Measurements from ENCODE around the gene OR5K3.
"Not testable (repeated sequence)": the region's sequence is repeated elsewhere in the genome, so short reads cannot be mapped to it uniquely, and the experiment has no call there.

The OR5K3 gene

GRCh38 chr3:98390366-98390765 is at the start of gene OR5K3:
OR5K3 (plus strand) TSS chr3:98390666; CDS start chr3:98390666, 0 bp downstream.
- no peak for FAIRE-seq

- no peak for FAIRE-seq
Measured at GRCh38 chr3:98341758-98342157, 48.7 kb upstream of the OR5K3 start.

- no peak for FAIRE-seq
Measured at GRCh38 chr3:98343647-98344507, 46.6 kb upstream of the OR5K3 start.

GRCh38 chr3:98350082-98350481 is 40.4 kb upstream of the OR5K3 start:
- FAIRE-seq: no peak

GRCh38 chr3:98353554-98353953 is 36.9 kb upstream of the OR5K3 start, which contains the start of gene OR5K4:
OR5K4 (plus strand) TSS chr3:98353854; CDS start chr3:98353854, 0 bp downstream.
- no peak for FAIRE-seq

GRCh38 chr3:98359250-98359649 is 31.2 kb upstream of the OR5K3 start:
- FAIRE-seq: no peak

GRCh38 chr3:98359993-98360675 is 30.3 kb upstream of the OR5K3 start:
- FAIRE-seq: no peak

- FAIRE-seq: no peak
Measured at GRCh38 chr3:98360681-98361080, 29.8 kb upstream of the OR5K3 start.

- FAIRE-seq: no peak
Measured at GRCh38 chr3:98361289-98361688, 29.2 kb upstream of the OR5K3 start.

GRCh38 chr3:98367464-98368246 is 22.8 kb upstream of the OR5K3 start:
- FAIRE-seq: no peak

GRCh38 chr3:98371186-98371585 is 19.3 kb upstream of the OR5K3 start:
- FAIRE-seq: no peak

GRCh38 chr3:98371853-98372252 is 18.6 kb upstream of the OR5K3 start:
- no peak for FAIRE-seq

GRCh38 chr3:98372445-98372844 is 18.0 kb upstream of the OR5K3 start:
- FAIRE-seq: no peak

GRCh38 chr3:98376631-98377030 is 13.8 kb upstream of the OR5K3 start:
- FAIRE-seq: no peak

GRCh38 chr3:98388147-98388546 is 2.3 kb upstream of the OR5K3 start:
- FAIRE-seq: no peak

GRCh38 chr3:98395101-98395500 is 4.6 kb downstream of the OR5K3 start:
- FAIRE-seq: no peak

- not testable (repeated sequence) for FAIRE-seq
Measured at GRCh38 chr3:98396482-98396881, 6.0 kb downstream of the OR5K3 start.

GRCh38 chr3:98398513-98398912 is 8.0 kb downstream of the OR5K3 start:
- no peak for FAIRE-seq

GRCh38 chr3:98402507-98402906 is 12.0 kb downstream of the OR5K3 start:
- FAIRE-seq: no peak

GRCh38 chr3:98404010-98404409 is 13.5 kb downstream of the OR5K3 start:
- FAIRE-seq: no peak

- FAIRE-seq: no peak
Measured at GRCh38 chr3:98406034-98406433, 15.6 kb downstream of the OR5K3 start.

- FAIRE-seq: no peak
Measured at GRCh38 chr3:98432575-98432974, 42.1 kb downstream of the OR5K3 start.

GRCh38 chr3:98433764-98434163 is 43.3 kb downstream of the OR5K3 start:
- FAIRE-seq: no peak

All from colon (tissue), 2 donors.